ENCODE measurements around the gene CD82.

DNA sequence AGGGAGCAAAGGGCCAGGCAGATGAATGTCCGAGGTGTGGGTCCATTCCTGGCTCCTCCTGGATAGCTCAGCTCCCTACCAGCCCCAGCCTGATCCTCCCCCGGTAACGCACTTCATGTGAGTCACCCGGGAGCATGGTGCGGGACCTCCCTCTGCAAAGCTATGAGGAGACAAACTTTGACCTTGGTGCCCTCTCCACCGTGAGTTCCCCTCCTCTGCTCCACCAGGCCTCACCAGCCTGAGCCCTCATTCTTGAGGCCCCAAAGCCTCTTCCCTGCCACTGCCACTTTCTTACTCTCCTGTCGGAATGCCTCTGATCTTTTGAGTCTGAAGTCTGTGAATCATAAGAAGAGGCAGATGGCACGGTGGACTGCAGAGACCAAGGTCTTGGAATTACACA lies 37.4 kb upstream of the CD82 start:
- no peak for TF ChIP-seq EZH2 (IDR thresholded peaks at IDR 0.05)
- no peak for TF ChIP-seq POLR2AphosphoS5 (IDR thresholded peaks at IDR 0.05; ENCODE audit: borderline replicate concordance, low read depth, low read length)

Measured in SK-N-MC (cell line).